ENCODE results near the gene PC.

The PC gene

DNA sequence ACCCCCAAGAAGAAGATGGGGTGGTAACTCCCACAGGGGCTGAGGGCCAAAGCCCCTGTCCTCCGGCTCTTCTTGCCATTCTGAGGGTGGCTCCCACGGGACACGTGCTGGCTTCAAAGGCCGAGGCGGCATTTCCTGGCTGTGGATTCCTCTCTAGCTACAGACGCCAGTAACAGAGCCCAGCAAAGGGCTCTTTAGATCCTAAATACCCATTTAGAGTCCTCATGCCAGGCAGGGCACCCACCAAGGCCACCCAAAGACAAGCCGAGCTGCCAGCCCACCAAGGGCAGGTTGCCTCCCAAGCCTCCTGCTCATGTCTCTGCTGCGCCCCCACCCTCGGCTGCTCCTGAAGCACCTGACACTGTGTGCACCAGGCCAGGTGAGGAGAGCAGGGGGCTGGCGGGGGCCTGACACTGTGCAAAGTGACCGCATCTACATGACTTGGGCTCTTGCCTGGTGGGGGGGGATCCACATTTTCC, 95.6 kb downstream of the PC start:
- DNase-seq = no peak
- in situ Hi-C loops (cut with HindIII; ENCODE audit: low pct_ligation_motif_present, low pct_unique_long_range_greater_than_20kb, low sequenced_read_pairs) = no loop called here

DNA sequence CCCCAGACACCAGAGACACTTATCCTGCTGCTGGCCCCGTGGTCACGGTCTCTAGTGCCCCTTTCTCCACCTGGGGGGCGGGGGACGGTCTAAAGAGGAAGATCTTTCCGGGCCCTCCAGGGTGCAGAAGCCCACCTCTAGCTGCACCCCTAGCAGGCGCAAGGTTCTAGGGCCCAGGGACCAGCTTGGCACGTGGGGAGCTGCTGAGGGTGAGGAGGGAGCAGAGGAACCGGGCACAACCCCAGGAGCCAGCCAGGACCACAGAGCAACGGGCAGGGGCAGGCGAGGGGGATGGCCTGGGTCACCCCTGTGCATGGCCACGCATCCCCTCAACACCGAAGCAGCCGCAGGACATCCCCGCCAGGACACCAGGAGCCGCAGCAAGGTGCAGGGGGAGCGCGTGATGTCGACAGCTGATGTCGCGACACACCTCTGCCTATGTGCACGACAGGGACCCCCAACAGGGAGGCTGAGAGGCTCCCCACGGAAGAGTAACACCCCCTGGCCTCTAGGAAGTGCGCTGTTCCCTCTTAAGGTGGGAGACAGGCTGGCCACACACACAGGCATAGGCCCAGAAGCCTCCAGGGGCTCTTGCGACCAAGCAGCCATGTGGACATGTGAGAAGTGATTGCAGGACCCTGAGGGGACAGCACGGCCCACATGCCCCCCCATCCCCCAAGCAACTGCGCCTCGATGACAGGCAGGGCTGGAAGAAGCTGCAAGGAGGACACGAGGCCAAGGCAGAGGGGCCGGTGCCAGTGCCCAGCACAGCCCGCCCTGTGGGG, 96.2 kb downstream of the PC start:
- no peak for DNase-seq
- in situ Hi-C loops (cut with HindIII; ENCODE audit: low pct_ligation_motif_present, low pct_unique_long_range_greater_than_20kb, low sequenced_read_pairs) = no loop called here

DNA sequence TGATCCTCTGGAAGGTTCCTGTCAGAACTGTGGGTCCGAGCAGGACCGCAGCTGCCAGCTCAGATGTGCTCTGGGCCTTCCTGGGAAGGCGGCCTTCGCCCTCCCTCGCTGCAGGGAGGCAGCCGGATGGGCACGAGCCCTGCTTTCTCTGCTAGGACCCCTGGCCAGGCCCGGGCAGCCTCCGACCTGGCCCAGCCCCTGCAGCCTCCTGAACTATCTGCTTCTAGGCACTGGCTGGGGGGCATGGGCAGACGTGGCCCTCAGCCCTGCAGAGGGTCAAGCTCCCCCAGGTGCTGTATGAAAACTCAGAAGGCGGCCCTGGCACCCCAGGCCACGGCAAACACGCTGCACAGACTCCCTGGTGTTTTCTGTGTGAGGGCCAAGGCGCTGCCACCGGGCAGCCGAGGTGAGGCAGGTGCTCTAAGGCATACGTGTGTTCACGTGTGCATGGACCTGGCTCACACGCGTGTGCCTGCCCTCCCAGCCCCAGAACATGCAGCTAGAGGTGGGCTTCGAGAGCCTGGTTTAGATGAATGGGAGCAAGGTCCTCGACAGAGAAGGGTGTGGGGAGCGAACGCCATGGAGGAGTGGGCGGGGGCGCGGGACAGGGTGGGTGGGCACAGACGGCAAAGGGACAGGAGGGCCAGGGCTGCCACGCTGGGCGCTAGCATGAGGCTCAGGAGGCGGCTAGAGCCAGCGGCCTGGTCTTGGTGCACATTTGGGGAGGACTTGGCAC, 97.0 kb downstream of the PC start:
- no peak for DNase-seq
- in situ Hi-C loops (cut with HindIII; ENCODE audit: low pct_ligation_motif_present, low pct_unique_long_range_greater_than_20kb, low sequenced_read_pairs) = no loop called here

DNA sequence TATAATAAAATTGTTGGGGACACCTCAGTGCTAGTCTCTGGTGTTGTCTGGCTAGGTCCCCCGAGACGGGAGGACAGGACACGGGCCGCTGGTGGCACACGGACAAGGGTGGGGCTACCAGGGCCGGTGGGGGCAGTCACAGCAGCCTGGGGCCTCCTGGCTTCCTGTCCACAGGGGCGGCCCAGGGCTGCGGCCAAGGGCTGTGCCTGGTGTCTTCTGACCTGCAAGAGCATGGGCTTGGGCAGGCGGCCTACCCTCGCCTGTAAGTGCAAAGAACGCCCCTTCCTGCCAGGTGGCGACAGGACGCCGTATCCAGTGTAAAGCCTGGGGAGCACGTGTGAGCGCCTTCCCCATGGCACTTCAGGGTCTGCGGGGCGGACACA, 97.7 kb downstream of the PC start:
- in situ Hi-C loops (cut with HindIII; ENCODE audit: low pct_ligation_motif_present, low pct_unique_long_range_greater_than_20kb, low sequenced_read_pairs) = no loop called here

DNA sequence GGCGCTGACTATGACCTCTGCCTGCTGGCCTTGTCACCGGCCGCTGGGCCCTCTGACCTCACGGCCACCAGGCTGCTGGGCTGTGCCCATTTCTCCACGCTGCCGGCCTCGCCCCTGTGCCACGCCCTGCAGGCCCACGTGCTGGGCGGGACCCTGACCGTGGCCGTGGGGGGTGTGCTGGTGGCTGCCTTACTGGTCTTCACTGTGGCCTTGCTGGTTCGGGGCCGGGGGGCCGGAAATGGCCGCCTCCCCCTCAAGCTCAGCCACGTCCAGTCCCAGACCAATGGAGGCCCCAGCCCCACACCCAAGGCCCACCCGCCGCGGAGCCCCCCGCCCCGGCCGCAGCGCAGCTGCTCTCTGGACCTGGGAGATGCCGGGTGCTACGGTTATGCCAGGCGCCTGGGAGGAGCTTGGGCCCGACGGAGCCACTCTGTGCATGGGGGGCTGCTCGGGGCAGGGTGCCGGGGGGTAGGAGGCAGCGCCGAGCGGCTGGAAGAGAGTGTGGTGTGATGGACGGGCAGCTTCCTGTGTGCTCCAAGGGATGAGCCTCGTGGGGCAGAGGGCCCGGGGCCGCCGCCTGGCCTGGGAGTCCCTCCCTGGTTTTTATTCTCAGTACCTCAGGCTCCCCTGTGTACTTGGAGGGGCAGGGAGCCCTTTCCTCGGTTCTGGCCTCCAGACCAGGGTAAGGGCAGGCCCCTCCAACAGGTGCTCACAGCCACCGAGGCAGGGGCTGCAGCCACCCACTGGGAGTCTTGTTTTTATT, 98.3 kb downstream of the PC start:
- in situ Hi-C loops (cut with HindIII; ENCODE audit: low pct_ligation_motif_present, low pct_unique_long_range_greater_than_20kb, low sequenced_read_pairs) = no loop called here
- no peak for DNase-seq

More for the DNA sequence above, 97.7 kb downstream of the PC start:
- DNase-seq = no peak

DNA sequence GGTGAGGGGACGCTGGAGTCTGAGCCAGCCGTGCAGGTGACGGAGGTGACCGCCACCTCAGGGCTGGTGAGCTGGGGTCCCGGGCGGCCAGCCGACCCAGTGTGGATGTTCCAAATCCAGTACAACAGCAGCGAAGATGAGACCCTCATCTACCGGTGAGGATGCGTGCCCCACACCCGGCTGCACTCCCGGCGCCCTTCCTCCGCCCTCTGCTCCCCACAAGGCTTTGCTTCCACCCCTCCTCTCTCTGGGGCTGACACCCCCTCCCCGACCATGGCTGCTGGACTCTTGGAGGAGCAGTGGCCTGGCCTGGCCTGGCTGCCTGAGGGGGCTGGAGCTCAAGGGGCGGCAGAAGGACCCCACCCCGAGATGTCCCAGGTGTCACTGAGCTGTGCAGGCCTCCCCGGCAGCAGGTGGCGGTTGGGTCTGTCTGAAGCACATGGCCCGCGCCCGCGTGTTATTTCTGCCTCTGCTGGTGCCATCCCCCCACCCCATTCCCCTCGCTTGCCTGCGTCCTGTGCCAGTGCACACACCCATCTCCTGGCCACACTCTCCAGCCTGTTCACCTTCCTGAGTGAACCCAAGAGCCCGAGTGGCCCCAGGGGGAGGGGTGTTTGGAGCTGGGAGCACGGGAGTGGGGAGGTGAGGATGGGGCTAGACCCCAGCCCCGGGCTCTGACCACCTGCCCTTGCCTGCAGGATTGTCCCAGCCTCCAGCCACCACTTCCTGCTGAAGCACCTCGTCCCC, 99.1 kb downstream of the PC start:
- in situ Hi-C loops (cut with HindIII; ENCODE audit: low pct_ligation_motif_present, low pct_unique_long_range_greater_than_20kb, low sequenced_read_pairs) = no loop called here
- DNase-seq = no peak

DNA sequence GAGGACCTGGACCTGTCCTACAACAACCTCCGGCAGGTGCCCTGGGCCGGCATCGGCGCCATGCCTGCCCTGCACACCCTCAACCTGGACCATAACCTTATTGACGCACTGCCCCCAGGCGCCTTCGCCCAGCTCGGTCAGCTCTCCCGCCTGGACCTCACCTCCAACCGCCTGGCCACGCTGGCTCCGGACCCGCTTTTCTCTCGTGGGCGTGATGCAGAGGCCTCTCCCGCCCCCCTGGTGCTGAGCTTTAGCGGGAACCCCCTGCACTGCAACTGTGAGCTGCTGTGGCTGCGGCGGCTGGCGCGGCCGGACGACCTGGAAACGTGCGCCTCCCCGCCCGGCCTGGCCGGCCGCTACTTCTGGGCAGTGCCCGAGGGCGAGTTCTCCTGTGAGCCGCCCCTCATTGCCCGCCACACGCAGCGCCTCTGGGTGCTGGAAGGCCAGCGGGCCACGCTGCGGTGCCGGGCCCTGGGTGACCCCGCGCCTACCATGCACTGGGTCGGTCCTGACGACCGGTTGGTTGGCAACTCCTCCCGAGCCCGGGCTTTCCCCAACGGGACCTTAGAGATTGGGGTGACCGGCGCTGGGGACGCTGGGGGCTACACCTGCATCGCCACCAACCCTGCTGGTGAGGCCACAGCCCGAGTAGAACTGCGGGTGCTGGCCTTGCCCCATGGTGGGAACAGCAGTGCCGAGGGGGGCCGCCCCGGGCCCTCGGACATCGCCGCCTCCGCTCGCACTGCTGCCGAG, 99.8 kb downstream of the PC start:
- no peak for DNase-seq
- in situ Hi-C loops (cut with HindIII; ENCODE audit: low pct_ligation_motif_present, low pct_unique_long_range_greater_than_20kb, low sequenced_read_pairs) = no loop called here

DNA sequence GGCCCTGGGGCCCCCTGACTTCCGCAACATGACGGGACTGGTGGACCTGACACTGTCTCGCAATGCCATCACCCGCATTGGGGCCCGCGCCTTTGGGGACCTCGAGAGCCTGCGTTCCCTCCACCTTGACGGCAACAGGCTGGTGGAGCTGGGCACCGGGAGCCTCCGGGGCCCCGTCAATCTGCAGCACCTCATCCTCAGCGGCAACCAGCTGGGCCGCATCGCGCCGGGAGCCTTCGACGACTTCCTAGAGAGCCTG, 100.3 kb downstream of the PC start:
- in situ Hi-C loops (cut with HindIII; ENCODE audit: low pct_ligation_motif_present, low pct_unique_long_range_greater_than_20kb, low sequenced_read_pairs) = no loop called here
- DNase-seq = no peak

DNA sequence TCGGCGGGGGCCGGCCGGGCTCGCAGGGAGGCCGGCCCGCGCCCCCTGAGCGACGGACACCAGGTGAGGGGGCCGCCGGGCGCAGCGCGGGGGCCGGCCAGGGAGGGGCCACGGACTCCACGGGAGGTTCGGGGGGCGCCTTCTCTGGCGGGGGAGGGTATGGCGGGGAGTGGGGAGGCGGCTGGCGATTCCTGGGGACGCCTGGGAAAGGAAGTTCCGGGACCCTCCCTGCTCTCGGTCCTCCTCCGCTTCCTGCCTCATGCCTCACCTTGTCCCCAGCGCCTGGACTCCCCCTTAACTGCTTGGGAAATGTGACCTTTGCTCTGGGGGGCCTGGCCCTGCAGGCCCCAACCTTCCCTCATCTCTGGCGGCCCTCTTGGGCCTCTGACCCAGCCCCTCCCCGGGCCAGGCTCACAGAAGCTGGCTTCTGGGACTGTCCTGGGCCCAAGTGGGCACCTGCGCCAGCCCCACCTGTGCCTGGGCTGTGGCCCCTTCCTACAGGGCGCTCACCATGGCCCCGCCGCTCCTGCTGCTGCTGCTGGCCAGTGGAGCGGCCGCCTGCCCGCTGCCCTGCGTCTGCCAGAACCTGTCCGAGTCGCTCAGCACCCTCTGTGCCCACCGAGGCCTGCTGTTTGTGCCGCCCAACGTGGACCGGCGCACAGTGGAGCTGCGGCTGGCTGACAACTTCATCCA, 100.8 kb downstream of the PC start:
- no peak for DNase-seq

DNA sequence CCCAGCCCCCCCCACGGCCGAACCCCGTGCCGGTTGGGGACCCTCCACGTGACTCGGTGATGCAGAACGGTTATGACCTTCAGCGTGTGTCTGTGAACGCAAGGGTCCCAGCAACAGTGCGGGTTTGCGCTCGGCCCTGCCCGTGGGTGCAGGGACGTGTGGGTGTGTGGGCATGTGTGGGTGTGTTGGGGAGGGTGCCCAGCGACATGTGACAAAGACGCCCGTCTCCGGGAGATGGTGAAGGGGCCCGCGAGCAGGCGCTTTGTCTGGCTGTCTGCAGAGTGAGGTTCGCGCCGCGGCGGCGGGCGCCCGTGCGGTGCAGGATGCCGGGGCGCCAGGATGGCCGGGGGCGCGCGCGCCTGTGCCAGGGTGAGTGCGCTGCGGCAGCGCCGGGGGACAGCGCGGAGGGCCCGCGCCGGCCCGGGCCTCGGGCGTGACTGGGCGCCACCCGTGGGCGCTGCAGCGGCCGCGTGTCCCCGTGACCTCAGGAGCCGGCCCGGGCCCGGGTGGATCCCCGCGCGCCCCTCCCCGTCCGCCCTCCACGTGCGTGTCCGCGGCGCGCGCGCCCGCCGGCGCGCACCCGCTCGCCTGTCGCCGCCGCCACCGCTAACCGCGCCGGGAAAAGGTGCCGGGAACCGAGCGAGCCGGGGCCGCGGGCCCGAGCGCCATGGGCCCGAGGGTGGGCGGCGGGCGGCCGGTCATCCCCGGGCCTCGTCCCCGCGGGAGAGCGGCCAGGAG, 101.5 kb downstream of the PC start, which contains the start of gene LRFN4:
LRFN4 (plus strand) TSS at position 569 of the 738 bp plus-strand sequence. CDS start 681 bp downstream, outside the sequence.
- DNase-seq = peak; percentile 30
- in situ Hi-C loops (cut with HindIII; ENCODE audit: low pct_ligation_motif_present, low pct_unique_long_range_greater_than_20kb, low sequenced_read_pairs) = no loop called here

More for the DNA sequence above, 100.8 kb downstream of the PC start:
- in situ Hi-C loops (cut with HindIII; ENCODE audit: low pct_ligation_motif_present, low pct_unique_long_range_greater_than_20kb, low sequenced_read_pairs) = no loop called here

DNA sequence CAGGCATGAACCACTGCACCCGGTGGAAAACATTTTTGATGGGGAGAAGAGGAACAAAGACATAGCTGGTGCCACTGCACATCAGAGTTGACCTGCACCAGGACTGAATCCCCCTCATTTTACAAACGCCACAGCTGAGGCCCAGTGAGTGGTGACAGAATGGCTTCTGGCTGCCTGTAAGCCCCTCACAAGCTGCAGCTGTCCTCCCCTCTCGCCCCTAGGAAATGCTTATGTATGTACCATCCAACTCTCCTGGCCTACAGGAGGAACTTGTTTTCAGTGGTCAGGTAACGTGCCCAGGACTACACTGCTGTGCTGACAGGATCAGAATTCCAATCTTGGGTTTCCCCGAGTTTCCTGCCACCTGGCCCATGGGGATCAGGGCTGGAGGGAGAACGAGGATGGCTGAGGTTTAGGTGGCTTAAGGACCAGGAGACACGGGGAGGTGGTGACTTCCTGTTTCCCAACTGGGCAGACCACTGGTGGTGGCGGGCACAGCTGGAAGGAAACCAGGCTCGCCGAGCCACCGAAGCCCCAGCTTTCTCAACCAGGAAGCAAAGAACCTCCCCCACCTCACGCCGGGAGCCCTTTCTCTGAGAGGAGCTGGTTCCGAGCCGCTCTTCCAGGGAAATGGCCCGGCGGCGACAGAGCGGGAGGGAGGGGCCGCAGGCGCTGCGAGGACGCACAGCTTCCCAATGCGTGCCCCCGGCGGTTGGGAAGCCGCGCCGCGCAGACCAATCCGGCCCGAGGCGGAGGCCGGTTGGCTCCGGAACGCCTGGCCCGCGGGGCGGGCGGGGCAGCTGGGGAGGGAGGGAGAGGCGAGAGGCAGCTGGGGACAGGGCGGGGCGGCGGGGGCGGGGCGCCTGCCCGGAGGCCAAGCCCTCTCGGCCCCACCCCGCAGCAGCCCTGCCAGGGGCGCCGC, 102.3 kb downstream of the PC start:
- peak; percentile 91 for DNase-seq
- in situ Hi-C loops (cut with HindIII; ENCODE audit: low pct_ligation_motif_present, low pct_unique_long_range_greater_than_20kb, low sequenced_read_pairs) = no loop called here

DNA sequence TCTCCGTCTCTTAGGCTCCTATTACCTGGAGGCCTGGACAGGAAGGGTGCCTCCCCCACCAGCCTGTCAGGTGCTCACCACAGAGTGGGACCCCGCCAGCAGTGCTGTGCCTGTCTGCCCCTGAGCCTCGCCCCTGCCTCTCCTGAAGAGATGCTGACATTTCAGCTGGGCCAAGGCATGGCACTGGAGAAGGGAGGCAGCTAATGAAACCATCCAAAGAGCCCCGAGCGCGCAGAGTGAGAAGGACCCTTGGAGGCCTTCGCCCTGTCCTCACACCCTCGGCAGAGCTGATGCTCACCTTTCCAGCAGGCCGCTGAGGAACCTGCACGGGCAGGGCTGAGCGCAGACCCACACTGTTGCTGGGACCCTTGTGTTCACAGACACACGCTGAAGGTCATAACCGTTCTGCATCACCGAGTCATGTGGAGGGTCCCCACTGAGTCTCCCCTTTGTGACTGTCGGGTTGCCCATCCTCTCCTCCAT, 103.4 kb downstream of the PC start:
- no peak for DNase-seq
- in situ Hi-C loops (cut with HindIII; ENCODE audit: low pct_ligation_motif_present, low pct_unique_long_range_greater_than_20kb, low sequenced_read_pairs) = no loop called here

DNA sequence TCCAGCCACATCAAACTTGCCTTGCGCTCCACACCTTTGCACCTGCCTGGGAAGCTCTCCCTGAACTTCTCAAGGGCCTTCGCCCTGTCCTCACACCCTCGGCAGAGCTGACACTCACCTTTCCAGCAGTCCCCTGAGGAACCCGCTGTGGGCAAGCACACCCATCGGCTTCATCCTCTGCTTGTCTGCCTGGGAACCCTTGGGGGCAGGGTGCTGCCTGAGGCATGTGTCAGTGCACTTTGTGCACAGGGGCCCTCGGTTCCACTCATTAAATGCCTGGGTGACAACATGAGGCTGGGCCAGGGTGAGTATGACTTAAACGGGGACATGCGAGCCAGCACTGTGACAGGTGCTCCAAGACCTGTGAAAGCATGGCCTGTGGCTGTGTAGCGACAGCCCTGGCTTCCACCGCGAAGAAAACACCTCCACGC, 103.9 kb downstream of the PC start:
- no peak for DNase-seq
- in situ Hi-C loops (cut with HindIII; ENCODE audit: low pct_ligation_motif_present, low pct_unique_long_range_greater_than_20kb, low sequenced_read_pairs) = no loop called here

DNA sequence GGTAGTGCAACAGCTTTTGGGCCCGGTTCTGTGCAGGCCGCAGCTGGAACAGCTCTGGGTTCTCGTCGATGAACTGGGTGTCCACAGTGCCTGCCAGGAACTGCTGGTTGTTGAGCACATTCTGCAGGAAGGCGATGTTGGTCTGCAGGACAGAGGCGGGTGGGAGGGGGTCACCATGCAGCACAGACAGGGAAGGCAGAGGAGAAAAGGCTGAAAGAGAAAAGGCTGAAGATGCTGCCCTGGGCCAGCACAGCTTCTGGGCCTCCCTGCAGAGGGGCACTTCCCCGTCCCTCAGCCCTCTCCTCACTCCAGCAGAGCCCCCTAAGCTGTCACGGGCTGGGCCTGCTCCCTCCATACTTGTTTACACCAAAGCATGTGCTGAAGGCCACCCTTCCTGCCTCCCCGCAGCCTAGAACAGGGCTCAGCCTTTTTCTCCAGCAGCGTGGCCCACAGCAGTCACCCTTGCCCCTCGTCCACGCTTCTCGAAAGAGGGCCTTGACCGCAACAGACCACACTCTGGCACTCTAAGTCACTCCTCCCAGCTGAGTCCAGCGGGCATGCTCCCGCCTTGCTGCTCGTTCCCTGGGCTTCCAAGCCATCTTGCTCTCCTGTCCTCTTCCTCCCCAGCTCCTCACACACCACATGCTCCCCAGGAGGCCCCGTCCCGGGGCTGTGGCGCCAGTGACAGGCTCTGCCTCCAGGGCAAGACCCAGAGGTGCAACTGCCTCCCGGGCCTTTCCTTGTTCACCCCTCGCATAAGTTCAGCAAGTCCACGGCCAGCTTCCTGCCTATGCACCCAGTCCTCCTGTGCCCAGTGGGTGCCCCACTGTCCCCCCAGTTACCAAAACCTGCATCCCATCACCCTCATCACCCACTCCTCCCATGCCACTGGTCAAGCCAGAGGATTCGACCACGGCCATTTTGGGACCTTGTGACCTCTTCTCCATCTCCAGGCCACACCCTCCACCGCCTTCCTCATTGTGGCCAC, 104.6 kb downstream of the PC start:
- DNase-seq = no peak

More for the DNA sequence above, 104.6 kb downstream of the PC start:
- in situ Hi-C loops (cut with HindIII; ENCODE audit: low pct_ligation_motif_present, low pct_unique_long_range_greater_than_20kb, low sequenced_read_pairs) = no loop called here

Measured in ACHN (cell line).